Chondrocyte (in vitro differentiated cells): Measurements from ENCODE around the gene ZNF280A. TPM values are rescaled to one million over a fixed set of nuclear protein-coding genes. Genes with fewer than 3 reads are reported as not detected.
"Not testable (repeated sequence)": the region's sequence is repeated elsewhere in the genome, so short reads cannot be mapped to it uniquely, and the experiment has no call there.

Experiments used
- DNase-seq: peaks from one replicate; pipeline ENCODE4 v3.0.0; 2021; ENCODE audit warnings: mixed read lengths, low spot score
- H3K27ac Mint-ChIP-seq: one replicate; pipeline ENCODE4 v1.8.0; 2021; ENCODE audit warnings: mild to moderate bottlenecking, moderate library complexity, mixed read lengths; ENCODE audit not compliant: unreplicated experiment
- H3K27me3 Mint-ChIP-seq: 2 replicates; pipeline ENCODE4 v1.8.0; 2021; ENCODE audit warnings: low read depth, mixed read lengths
- H3K36me3 Mint-ChIP-seq: 2 replicates; pipeline ENCODE4 v1.8.0; 2021; ENCODE audit warnings: low read depth, mixed read lengths
- H3K4me1 Mint-ChIP-seq: 2 replicates; pipeline ENCODE4 v1.8.0; 2021; ENCODE audit warnings: low read depth, mild to moderate bottlenecking, mixed read lengths
- H3K4me3 Mint-ChIP-seq: one replicate; pipeline ENCODE4 v1.8.0; 2021; ENCODE audit warnings: mild to moderate bottlenecking, moderate library complexity, mixed read lengths; ENCODE audit not compliant: unreplicated experiment
- H3K9me3 Mint-ChIP-seq: 2 replicates; pipeline ENCODE4 v1.8.0; 2021; ENCODE audit warnings: low read depth, mixed read lengths
- CTCF ChIP-seq: fragments of 200-600 bp; sonication (generic); IDR thresholded peaks from 2 replicates; pipeline ENCODE4 v1.5.0; 2021; ENCODE audit warnings: antibody characterized with exemption, mild to moderate bottlenecking, moderate library complexity
- total RNA-seq: library from RNA; stranded (reverse); gene quantifications from 3 replicates; pipeline ENCODE4 v1.2.1, GENCODE V29; 2021

Gene ZNF280A
- total RNA-seq, 1 donor from 2014 or later = not detected

DNA sequence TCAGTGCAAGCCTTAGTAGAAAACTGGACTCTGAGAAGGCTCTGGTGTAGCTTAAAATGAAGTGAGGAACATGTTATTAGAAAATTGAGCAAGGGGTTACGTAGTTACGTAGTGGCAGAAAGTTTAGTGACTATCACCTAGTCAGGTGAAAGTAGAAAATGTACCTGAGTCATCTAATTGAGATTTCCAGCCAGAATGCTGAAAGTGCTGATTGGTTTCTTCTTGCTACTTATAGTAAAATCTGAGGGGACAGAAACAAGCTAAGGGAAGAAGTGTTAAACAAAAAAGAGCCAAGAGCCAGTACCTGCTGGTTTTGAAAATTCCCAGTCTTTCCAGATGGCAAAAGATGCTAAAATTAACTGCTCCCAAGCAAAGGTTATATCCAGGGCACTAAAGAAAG, 41.0 kb downstream of the ZNF280A start:
- Mint-ChIP-seq H3K27me3 (no peaks in the 10 kb centered on the region), H3K9me3 (no peaks in the 10 kb centered on the region), H3K4me1 (no peaks in the 10 kb centered on the region), H3K36me3 (no peaks in the 10 kb centered on the region), H3K4me3 (no peak overlapping the region), H3K27ac (no peak overlapping the region)
- DNase-seq = no peak
- TF ChIP-seq CTCF = no peak

DNA sequence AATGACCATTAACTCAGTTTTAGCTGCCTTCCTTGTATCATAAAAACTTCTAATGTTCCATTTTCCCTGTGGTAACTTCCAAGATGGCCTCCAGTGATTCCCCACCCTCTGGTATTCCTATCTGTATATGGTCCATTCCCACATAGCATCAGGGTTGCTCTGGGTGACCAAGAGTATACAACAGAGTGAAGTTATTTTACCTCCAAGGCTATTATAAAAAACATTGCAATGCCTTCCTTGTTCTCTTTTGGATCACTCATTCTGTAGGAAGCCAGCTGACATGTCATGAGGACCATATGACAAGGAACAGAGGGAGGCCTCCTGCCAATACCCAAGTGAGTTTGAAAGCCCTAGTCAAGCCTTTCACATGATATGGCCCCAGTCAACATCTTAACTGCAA, 41.6 kb downstream of the ZNF280A start:
- Mint-ChIP-seq H3K4me3 (no peak overlapping the region), H3K36me3 (no peaks in the 10 kb centered on the region), H3K27me3 (no peaks in the 10 kb centered on the region), H3K9me3 (no peaks in the 10 kb centered on the region), H3K4me1 (no peaks in the 10 kb centered on the region), H3K27ac (no peak overlapping the region)
- no peak for TF ChIP-seq CTCF
- no peak for DNase-seq

- H3K27me3 Mint-ChIP-seq = peaks cover 5% of the 10 kb centered on the region
- peaks cover 2% of the 10 kb centered on the region for H3K9me3 Mint-ChIP-seq
Measured at GRCh38 chr22:22474733-22475132, 45.3 kb downstream of the ZNF280A start.

GRCh38 chr22:22471104-22471503, 49.0 kb downstream of the ZNF280A start:
- not testable (repeated sequence) for H3K27ac Mint-ChIP-seq, H3K4me3 Mint-ChIP-seq, H3K36me3 Mint-ChIP-seq, DNase-seq, H3K4me1 Mint-ChIP-seq
- Mint-ChIP-seq H3K27me3 (peaks cover 21% of the 10 kb centered on the region), H3K9me3 (peaks cover 17% of the 10 kb centered on the region)

More at GRCh38 chr22:22474733-22475132, 45.3 kb downstream of the ZNF280A start:
- no peak for TF ChIP-seq CTCF
- H3K27ac Mint-ChIP-seq = no peak overlapping the region
- no peak for DNase-seq
- H3K36me3 Mint-ChIP-seq = no peaks in the 10 kb centered on the region
- H3K4me3 Mint-ChIP-seq = no peak overlapping the region
- H3K4me1 Mint-ChIP-seq = no peaks in the 10 kb centered on the region

DNA sequence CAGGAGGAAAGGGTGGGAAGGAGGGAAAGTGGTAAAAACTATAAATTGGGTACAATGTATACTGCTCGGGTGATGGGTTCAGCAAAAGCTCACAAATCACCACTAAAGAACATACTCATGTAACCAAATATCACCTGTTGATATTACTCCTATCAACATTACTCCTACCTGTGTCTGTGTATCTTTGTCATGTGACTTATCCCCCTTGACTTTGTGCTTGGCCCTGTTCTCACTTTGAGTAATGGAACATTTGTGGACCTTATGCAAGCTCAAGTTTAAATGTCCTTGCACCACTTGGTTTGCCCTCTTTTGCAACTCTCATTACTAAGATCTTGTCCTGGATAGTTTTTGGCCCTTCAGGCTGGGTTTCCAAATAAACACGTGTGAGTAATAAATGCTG, 50.5 kb downstream of the ZNF280A start:
- no peak for DNase-seq
- Mint-ChIP-seq H3K36me3 (no peaks in the 10 kb centered on the region), H3K9me3 (peaks cover 17% of the 10 kb centered on the region), H3K27ac (no peak overlapping the region), H3K27me3 (peaks cover 30% of the 10 kb centered on the region), H3K4me1 (no peaks in the 10 kb centered on the region), H3K4me3 (no peak overlapping the region)
- TF ChIP-seq CTCF = no peak

- peaks cover 33% of the 10 kb centered on the region for H3K27me3 Mint-ChIP-seq
- not testable (repeated sequence) for H3K4me3 Mint-ChIP-seq
Measured at GRCh38 chr22:22468794-22469469, 51.1 kb downstream of the ZNF280A start.

More at GRCh38 chr22:22468794-22469469, 51.1 kb downstream of the ZNF280A start:
- peaks cover 17% of the 10 kb centered on the region for H3K9me3 Mint-ChIP-seq
- not testable (repeated sequence) for DNase-seq, H3K27ac Mint-ChIP-seq, H3K4me1 Mint-ChIP-seq, H3K36me3 Mint-ChIP-seq
